ENCODE measurements around the gene NANOS2. TPM values are rescaled to one million over a fixed set of nuclear protein-coding genes. Genes with fewer than 3 reads are reported as not detected.
"Not testable (repeated sequence)": the region's sequence is repeated elsewhere in the genome, so short reads cannot be mapped to it uniquely, and the experiment has no call there.

NANOS2 gene
- total and polyA plus RNA-seq, 2 donors: 0.07 TPM; not detected in 1

- Histone ChIP-seq H3K4me1 (ENCODE audit: control insufficient read depth in 2 of 2, insufficient read depth in 2 of 2, low read length in 2 of 2) (peaks cover 7 to 18% of the 10 kb centered on the region in 2 donors), H3K9me3 (ENCODE audit: control insufficient read depth in 2 of 2, insufficient read depth in 1 of 2, low read length in 1 of 2) (no peaks in the 10 kb centered on the region), H3K4me3 (ENCODE audit: low read length in 2 of 2) (peak overlapping the region; percentile 37 to 79), H3K27me3 (ENCODE audit: control insufficient read depth in 2 of 2, insufficient read depth in 1 of 2, low read length in 1 of 2) (peaks cover 0 to 11% of the 10 kb centered on the region in 2 donors), H3K36me3 (ENCODE audit: control insufficient read depth in 2 of 2, insufficient read depth in 2 of 2, low read length in 1 of 2) (peaks cover 10 to 17% of the 10 kb centered on the region in 2 donors), H3K27ac (ENCODE audit: low read depth in 1 of 2, low read length in 1 of 2) (no peak overlapping the region)
- 90% methylated on average over 22 of the region's 22 CpGs for WGBS
- DNase-seq (ENCODE audit: low read depth in 6 of 9, low spot score in 9 of 9): no peak
Measured at GRCh38 chr19:45900738-45901431, 13.7 kb downstream of the NANOS2 start.

DNA sequence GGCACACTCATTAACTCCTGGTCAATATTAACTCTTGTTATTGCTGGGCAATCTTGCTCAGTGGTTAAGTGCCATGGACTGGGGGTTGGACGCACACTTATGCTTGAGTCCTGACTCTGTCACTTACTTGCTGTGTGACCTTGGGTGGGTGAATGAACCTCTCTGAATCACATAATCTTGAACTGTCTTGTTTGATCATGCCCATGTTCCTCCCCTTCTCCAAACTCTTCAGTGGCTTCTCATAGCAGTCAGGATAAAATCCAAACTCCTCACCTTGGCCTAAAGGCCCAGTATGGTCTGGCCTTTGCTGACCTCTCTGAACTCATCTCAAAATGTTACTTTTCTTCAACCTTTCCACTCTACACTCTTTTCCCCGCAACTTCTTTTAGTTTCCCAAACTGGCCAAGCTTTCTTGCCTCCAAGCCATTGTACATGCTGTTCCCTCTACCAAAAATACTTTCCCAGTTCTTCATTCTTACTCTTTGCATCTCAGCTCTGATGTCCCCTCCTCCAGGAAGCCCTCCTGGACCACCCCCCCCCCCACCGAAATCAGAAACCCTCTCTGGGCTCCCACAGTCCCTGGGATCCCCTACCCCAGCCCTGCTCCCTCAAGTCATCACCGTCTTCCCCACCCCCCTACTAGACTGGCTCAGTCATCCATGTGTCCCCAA lies 14.5 kb downstream of the NANOS2 start:
- Histone ChIP-seq H3K27ac (ENCODE audit: low read depth in 1 of 2, low read length in 1 of 2) (no peak overlapping the region), H3K4me3 (ENCODE audit: low read length in 2 of 2) (no peak overlapping the region), H3K27me3 (ENCODE audit: control insufficient read depth in 2 of 2, insufficient read depth in 1 of 2, low read length in 1 of 2) (peaks cover 0 to 5% of the 10 kb centered on the region in 2 donors), H3K36me3 (ENCODE audit: control insufficient read depth in 2 of 2, insufficient read depth in 2 of 2, low read length in 1 of 2) (peaks cover 18 to 22% of the 10 kb centered on the region in 2 donors), H3K9me3 (ENCODE audit: control insufficient read depth in 2 of 2, insufficient read depth in 1 of 2, low read length in 1 of 2) (no peaks in the 10 kb centered on the region), H3K4me1 (ENCODE audit: control insufficient read depth in 2 of 2, insufficient read depth in 2 of 2, low read length in 2 of 2) (peaks cover 7 to 18% of the 10 kb centered on the region in 2 donors)
- WGBS: over 99% methylated on average over 4 of the region's 4 CpGs
- DNase-seq (ENCODE audit: low read depth in 6 of 9, low spot score in 9 of 9): no peak

- Histone ChIP-seq H3K9me3 (ENCODE audit: control insufficient read depth in 2 of 2, insufficient read depth in 1 of 2, low read length in 1 of 2) (no peaks in the 10 kb centered on the region), H3K27ac (ENCODE audit: low read depth in 1 of 2, low read length in 1 of 2) (no peak overlapping the region), H3K36me3 (ENCODE audit: control insufficient read depth in 2 of 2, insufficient read depth in 2 of 2, low read length in 1 of 2) (peaks cover 21 to 22% of the 10 kb centered on the region in 2 donors), H3K4me1 (ENCODE audit: control insufficient read depth in 2 of 2, insufficient read depth in 2 of 2, low read length in 2 of 2) (peaks cover 7 to 18% of the 10 kb centered on the region in 2 donors), H3K27me3 (ENCODE audit: control insufficient read depth in 2 of 2, insufficient read depth in 1 of 2, low read length in 1 of 2) (peaks cover 0 to 4% of the 10 kb centered on the region in 2 donors), H3K4me3 (ENCODE audit: low read length in 2 of 2) (no peak overlapping the region)
- WGBS: 96% methylated on average over 7 of the region's 7 CpGs
- DNase-seq (ENCODE audit: low read depth in 6 of 9, low spot score in 9 of 9): no peak
Measured at GRCh38 chr19:45899253-45899652, 15.3 kb downstream of the NANOS2 start.

DNA sequence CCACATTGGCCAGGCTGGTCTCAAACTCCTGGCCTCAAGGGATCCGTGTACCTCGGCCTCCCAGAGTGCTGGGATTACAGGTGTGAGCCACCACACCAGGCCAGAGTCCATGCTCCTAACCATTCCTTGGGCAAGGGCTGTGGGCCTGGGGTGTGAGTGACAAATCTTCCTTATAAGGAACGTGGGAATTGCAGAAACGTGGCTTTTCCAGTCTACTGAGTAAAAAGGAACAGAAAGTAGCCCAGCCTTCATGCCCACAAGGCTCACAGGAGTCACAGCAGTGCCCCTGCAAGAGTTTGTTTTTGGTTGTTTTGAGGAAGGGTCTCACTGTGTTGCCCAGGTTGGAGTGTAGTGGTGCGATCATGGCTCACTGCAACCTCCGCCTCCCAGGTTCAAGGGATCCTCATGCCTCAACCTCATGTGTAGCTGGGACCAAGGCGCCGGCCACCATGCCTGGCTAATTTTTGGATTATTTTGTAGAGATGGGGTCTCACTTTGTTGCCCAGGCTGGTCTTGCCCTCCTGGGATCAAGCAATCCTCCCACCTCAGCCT lies 17.2 kb downstream of the NANOS2 start:
- DNase-seq (ENCODE audit: low read depth in 6 of 9, low spot score in 9 of 9): no peak
- Histone ChIP-seq H3K4me1 (ENCODE audit: control insufficient read depth in 2 of 2, insufficient read depth in 2 of 2, low read length in 2 of 2) (peaks cover 2 to 12% of the 10 kb centered on the region in 2 donors), H3K27me3 (ENCODE audit: control insufficient read depth in 2 of 2, insufficient read depth in 1 of 2, low read length in 1 of 2) (peaks cover 0 to 4% of the 10 kb centered on the region in 2 donors), H3K4me3 (ENCODE audit: low read length in 2 of 2) (no peak overlapping the region), H3K36me3 (ENCODE audit: control insufficient read depth in 2 of 2, insufficient read depth in 2 of 2, low read length in 1 of 2) (peaks cover 24 to 25% of the 10 kb centered on the region in 2 donors), H3K27ac (ENCODE audit: low read depth in 1 of 2, low read length in 1 of 2) (no peak overlapping the region), H3K9me3 (ENCODE audit: control insufficient read depth in 2 of 2, insufficient read depth in 1 of 2, low read length in 1 of 2) (no peaks in the 10 kb centered on the region)
- 98% methylated on average over 8 of the region's 8 CpGs for WGBS

DNA sequence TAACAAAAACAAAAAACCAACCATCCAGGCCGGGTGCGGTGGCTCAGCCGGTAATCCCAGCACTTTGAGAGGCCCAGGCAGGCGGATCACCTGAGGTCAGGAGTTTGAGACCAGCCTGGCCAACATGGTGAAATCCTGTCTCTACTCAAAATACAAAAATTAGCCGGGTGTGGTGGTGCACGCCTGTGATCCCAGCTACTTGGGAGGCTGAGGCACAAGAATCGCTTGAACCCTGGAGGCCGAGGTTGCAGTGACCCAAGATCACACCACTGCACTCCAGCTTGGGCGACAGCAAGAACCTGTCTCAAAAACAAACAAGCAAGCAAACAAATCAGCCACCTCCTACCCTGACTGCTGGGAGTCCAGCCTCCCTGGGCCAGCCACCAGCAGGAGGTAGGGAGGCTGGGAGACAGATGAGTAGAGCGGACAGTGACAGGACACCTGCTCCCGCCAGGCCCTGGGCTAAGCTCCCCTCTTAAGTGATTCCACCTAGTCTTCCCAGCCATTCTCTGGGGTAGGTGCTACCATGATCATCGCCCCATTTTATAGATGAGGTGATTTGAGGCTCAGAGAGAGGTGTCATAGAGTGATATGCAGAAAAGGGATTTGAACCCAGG lies 18.5 kb downstream of the NANOS2 start:
- H3K4me1 ChIP-seq (ENCODE audit: control insufficient read depth in 2 of 2, insufficient read depth in 2 of 2, low read length in 2 of 2); H3K9me3 ChIP-seq (ENCODE audit: control insufficient read depth in 2 of 2, insufficient read depth in 1 of 2, low read length in 1 of 2); DNase-seq (ENCODE audit: low read depth in 6 of 9, low spot score in 9 of 9); H3K27ac ChIP-seq (ENCODE audit: low read depth in 1 of 2, low read length in 1 of 2); H3K27me3 ChIP-seq (ENCODE audit: control insufficient read depth in 2 of 2, insufficient read depth in 1 of 2, low read length in 1 of 2); H3K4me3 ChIP-seq (ENCODE audit: low read length in 2 of 2): not testable (repeated sequence)
- 99% methylated on average over 12 of the region's 12 CpGs for WGBS
- peaks cover 26% of the 10 kb centered on the region in 2 donors for H3K36me3 ChIP-seq (ENCODE audit: control insufficient read depth in 2 of 2, insufficient read depth in 2 of 2, low read length in 1 of 2)

- H3K4me1 ChIP-seq (ENCODE audit: control insufficient read depth in 2 of 2, insufficient read depth in 2 of 2, low read length in 2 of 2): peaks cover 0 to 2% of the 10 kb centered on the region in 2 donors
- H3K27ac ChIP-seq (ENCODE audit: low read depth in 1 of 2, low read length in 1 of 2): no peak overlapping the region
- peaks cover 26 to 30% of the 10 kb centered on the region in 2 donors for H3K36me3 ChIP-seq (ENCODE audit: control insufficient read depth in 2 of 2, insufficient read depth in 2 of 2, low read length in 1 of 2)
- H3K27me3 ChIP-seq (ENCODE audit: control insufficient read depth in 2 of 2, insufficient read depth in 1 of 2, low read length in 1 of 2): no peaks in the 10 kb centered on the region
- H3K4me3 ChIP-seq (ENCODE audit: low read length in 2 of 2): no peak overlapping the region
- WGBS: 96% methylated on average over 9 of the region's 9 CpGs
- DNase-seq (ENCODE audit: low read depth in 6 of 9, low spot score in 9 of 9): no peak
- H3K9me3 ChIP-seq (ENCODE audit: control insufficient read depth in 2 of 2, insufficient read depth in 1 of 2, low read length in 1 of 2): no peaks in the 10 kb centered on the region
Measured at GRCh38 chr19:45895519-45895972, 19.0 kb downstream of the NANOS2 start.

GRCh38 chr19:45890877-45891276 lies 23.7 kb downstream of the NANOS2 start:
- Histone ChIP-seq H3K36me3 (ENCODE audit: control insufficient read depth in 2 of 2, insufficient read depth in 2 of 2, low read length in 1 of 2) (peaks cover 9 to 27% of the 10 kb centered on the region in 2 donors), H3K4me3 (ENCODE audit: low read length in 2 of 2) (no peak overlapping the region), H3K4me1 (ENCODE audit: control insufficient read depth in 2 of 2, insufficient read depth in 2 of 2, low read length in 2 of 2) (peaks cover 0 to 12% of the 10 kb centered on the region in 2 donors), H3K9me3 (ENCODE audit: control insufficient read depth in 2 of 2, insufficient read depth in 1 of 2, low read length in 1 of 2) (no peaks in the 10 kb centered on the region), H3K27me3 (ENCODE audit: control insufficient read depth in 2 of 2, insufficient read depth in 1 of 2, low read length in 1 of 2) (no peaks in the 10 kb centered on the region), H3K27ac (ENCODE audit: low read depth in 1 of 2, low read length in 1 of 2) (no peak overlapping the region)
- WGBS: 97% methylated on average over 17 of the region's 17 CpGs
- no peak for DNase-seq (ENCODE audit: low read depth in 6 of 9, low spot score in 9 of 9)

DNA sequence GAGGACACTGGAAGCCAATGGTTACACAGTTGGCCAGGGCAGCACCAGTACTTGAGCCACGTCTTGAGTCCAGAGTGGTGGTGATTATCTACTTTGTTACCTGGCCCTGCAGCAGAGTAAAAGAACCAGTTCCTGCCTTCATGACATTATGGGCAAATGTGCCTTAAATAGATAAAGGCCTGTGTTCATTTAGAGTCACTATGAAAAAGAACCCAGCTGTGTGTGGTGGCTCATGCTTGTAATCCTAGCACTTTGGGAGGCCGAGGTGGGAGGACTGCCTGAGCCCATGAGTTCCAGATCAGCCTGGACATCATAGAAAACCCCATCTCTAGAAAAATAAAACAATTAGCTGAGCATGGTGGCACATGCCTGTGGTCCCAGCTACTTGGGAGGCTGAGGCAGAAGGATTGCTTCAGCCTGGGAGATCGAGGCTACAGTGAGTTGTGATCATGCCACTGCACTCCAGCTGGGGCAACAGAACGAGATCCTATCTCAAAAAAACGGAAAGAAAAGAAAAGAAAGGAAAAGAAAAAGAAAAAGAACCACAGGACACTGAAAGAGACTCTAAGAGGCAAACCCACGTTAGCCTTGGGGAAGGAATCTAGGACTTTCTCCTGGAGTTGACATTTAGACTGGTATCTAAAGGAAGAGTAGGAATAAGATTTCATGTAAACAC lies 25.2 kb downstream of the NANOS2 start:
- no peak overlapping the region for H3K4me3 ChIP-seq (ENCODE audit: low read length in 2 of 2)
- H3K36me3 ChIP-seq (ENCODE audit: control insufficient read depth in 2 of 2, insufficient read depth in 2 of 2, low read length in 1 of 2): peaks cover 3 to 20% of the 10 kb centered on the region in 2 donors
- no peak for DNase-seq (ENCODE audit: low read depth in 6 of 9, low spot score in 9 of 9)
- H3K27ac ChIP-seq (ENCODE audit: low read depth in 1 of 2, low read length in 1 of 2): no peak overlapping the region
- peaks cover 10 to 20% of the 10 kb centered on the region in 2 donors for H3K4me1 ChIP-seq (ENCODE audit: control insufficient read depth in 2 of 2, insufficient read depth in 2 of 2, low read length in 2 of 2)
- WGBS: 81% methylated on average over 6 of the region's 6 CpGs
- no peaks in the 10 kb centered on the region for H3K27me3 ChIP-seq (ENCODE audit: control insufficient read depth in 2 of 2, insufficient read depth in 1 of 2, low read length in 1 of 2)
- no peaks in the 10 kb centered on the region for H3K9me3 ChIP-seq (ENCODE audit: control insufficient read depth in 2 of 2, insufficient read depth in 1 of 2, low read length in 1 of 2)
